ENCODE data around the gene RHOG.

- TF ChIP-seq CTCF (IDR thresholded peaks at IDR 0.05) (no peak), POLR2A (IDR thresholded peaks at IDR 0.05) (no peak)
Observed at GRCh38 chr11:3859373-3859881, 18.7 kb upstream of the RHOG start.
